ENCODE data around the gene RPN2. TPM values are rescaled to one million over a fixed set of nuclear protein-coding genes. Genes with fewer than 3 reads are reported as not detected.

The RPN2 gene
- total RNA-seq, 1 donor from 2014 or later, result 185 TPM

GRCh38 chr20:37163832-37164554, 15.1 kb upstream of the RPN2 start:
- peaks cover 2% of the 10 kb centered on the region for H3K36me3 Mint-ChIP-seq (ENCODE audit: low read depth)
- no peaks in the 10 kb centered on the region for H3K4me1 Mint-ChIP-seq (ENCODE audit: low read depth)
- no peak for DNase-seq (ENCODE audit: low spot score)
- H3K9me3 Mint-ChIP-seq (ENCODE audit: low read depth), result no peaks in the 10 kb centered on the region
- no peak overlapping the region for H3K4me3 Mint-ChIP-seq (ENCODE audit: unreplicated experiment)
- H3K27me3 Mint-ChIP-seq (ENCODE audit: low read depth), result peaks cover 3% of the 10 kb centered on the region
- no peak for TF ChIP-seq CTCF (IDR thresholded peaks at IDR 0.05)
- H3K27ac Mint-ChIP-seq (ENCODE audit: unreplicated experiment), result no peak overlapping the region

- DNase-seq (ENCODE audit: low spot score), result no peak
- Mint-ChIP-seq H3K27ac (ENCODE audit: unreplicated experiment) (no peak overlapping the region), H3K36me3 (ENCODE audit: low read depth) (peaks cover 2% of the 10 kb centered on the region), H3K27me3 (ENCODE audit: low read depth) (peaks cover 3% of the 10 kb centered on the region), H3K4me3 (ENCODE audit: unreplicated experiment) (no peak overlapping the region), H3K9me3 (ENCODE audit: low read depth) (no peaks in the 10 kb centered on the region), H3K4me1 (ENCODE audit: low read depth) (no peaks in the 10 kb centered on the region)
- TF ChIP-seq CTCF (IDR thresholded peaks at IDR 0.05), result no peak
These were observed 14.1 kb upstream of the RPN2 start for GRCh38 chr20:37165031-37165430.

- peaks cover 3% of the 10 kb centered on the region for H3K27me3 Mint-ChIP-seq (ENCODE audit: low read depth)
- no peak overlapping the region for H3K4me3 Mint-ChIP-seq (ENCODE audit: unreplicated experiment)
- no peak for DNase-seq (ENCODE audit: low spot score)
- H3K36me3 Mint-ChIP-seq (ENCODE audit: low read depth), result peaks cover 2% of the 10 kb centered on the region
- no peak for TF ChIP-seq CTCF (IDR thresholded peaks at IDR 0.05)
- no peaks in the 10 kb centered on the region for H3K9me3 Mint-ChIP-seq (ENCODE audit: low read depth)
- no peak overlapping the region for H3K27ac Mint-ChIP-seq (ENCODE audit: unreplicated experiment)
- no peaks in the 10 kb centered on the region for H3K4me1 Mint-ChIP-seq (ENCODE audit: low read depth)
These were observed 12.3 kb upstream of the RPN2 start for GRCh38 chr20:37166867-37167266.

GRCh38 chr20:37172836-37173235, 6.3 kb upstream of the RPN2 start:
- Mint-ChIP-seq H3K27ac (ENCODE audit: unreplicated experiment) (no peak overlapping the region), H3K4me1 (ENCODE audit: low read depth) (no peaks in the 10 kb centered on the region), H3K9me3 (ENCODE audit: low read depth) (no peaks in the 10 kb centered on the region), H3K36me3 (ENCODE audit: low read depth) (peaks cover under 1% of the 10 kb centered on the region), H3K27me3 (ENCODE audit: low read depth) (no peaks in the 10 kb centered on the region), H3K4me3 (ENCODE audit: unreplicated experiment) (no peak overlapping the region)
- no peak for DNase-seq (ENCODE audit: low spot score)
- TF ChIP-seq CTCF (IDR thresholded peaks at IDR 0.05), result no peak

- TF ChIP-seq CTCF (IDR thresholded peaks at IDR 0.05), result no peak
- Mint-ChIP-seq H3K4me1 (ENCODE audit: low read depth) (peaks cover 35% of the 10 kb centered on the region), H3K27ac (ENCODE audit: unreplicated experiment) (peak overlapping the region; percentile 98), H3K9me3 (ENCODE audit: low read depth) (no peaks in the 10 kb centered on the region), H3K27me3 (ENCODE audit: low read depth) (no peaks in the 10 kb centered on the region), H3K36me3 (ENCODE audit: low read depth) (peaks cover 7% of the 10 kb centered on the region), H3K4me3 (ENCODE audit: unreplicated experiment) (peak overlapping the region; percentile 93)
- no peak for DNase-seq (ENCODE audit: low spot score)
These were observed 774 bp downstream of the RPN2 start for GRCh38 chr20:37179683-37180524.
